GM18909 (cell line): ENCODE measurements around the gene RPS18.

Source experiments
- ATAC-seq: cut with Tn5 transposase; IDR thresholded peaks from one replicate; pipeline ENCODE4 v1.9.1; 2021; ENCODE audit warnings: mild to moderate bottlenecking; ENCODE audit not compliant: unreplicated experiment, poor library complexity

Gene RPS18

GRCh38 chr6:33313105-33313708 is 41.3 kb downstream of the RPS18 start:
- ATAC-seq = no peak

DNA sequence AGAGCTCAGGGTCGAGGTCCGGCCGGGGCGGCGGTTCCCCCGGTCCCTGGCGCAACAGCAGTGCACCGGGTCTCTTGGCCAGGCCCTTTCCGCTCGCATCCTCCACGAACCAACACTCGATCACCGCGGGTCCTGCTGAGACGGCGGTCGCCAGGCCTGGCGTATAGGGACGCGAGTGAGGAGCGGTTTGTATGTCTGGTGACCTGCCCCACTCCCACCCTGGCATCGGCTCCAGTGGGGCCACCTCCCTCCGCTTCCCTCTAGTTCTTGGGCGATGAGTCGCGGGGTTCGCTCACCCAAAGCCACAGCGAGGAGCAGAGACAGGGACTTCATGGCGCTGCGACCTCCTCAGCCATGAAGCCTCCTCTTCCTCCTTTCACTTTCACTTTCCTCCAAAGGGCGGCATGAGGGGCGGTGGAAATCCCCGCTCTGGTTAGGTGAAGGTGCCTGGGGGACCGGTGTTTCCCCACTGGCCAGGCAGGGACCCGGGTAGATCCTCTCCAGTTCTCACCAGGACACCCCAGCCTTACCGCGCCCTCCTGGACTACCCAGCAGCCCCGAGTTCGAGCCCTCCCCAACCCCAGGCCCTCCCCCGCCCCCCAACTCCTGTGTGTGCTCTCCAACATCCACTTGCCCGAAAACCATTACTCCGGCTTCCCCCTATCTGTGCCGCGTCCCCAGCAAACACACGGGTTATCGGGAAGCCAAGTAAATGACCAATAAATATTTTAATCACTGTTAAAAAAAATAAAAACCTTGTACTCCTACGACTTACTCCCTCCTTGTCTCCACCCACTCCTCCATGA is 42.0 kb downstream of the RPS18 start, which contains the start of gene TAPBP:
TSS of gene TAPBP (minus strand) at position 370 of the 806 bp plus-strand sequence. CDS start at position 333, 37 bp downstream.
- ATAC-seq = peak; percentile 41

GRCh38 chr6:33314515-33314942 is 42.7 kb downstream of the RPS18 start:
- ATAC-seq = no peak

DNA sequence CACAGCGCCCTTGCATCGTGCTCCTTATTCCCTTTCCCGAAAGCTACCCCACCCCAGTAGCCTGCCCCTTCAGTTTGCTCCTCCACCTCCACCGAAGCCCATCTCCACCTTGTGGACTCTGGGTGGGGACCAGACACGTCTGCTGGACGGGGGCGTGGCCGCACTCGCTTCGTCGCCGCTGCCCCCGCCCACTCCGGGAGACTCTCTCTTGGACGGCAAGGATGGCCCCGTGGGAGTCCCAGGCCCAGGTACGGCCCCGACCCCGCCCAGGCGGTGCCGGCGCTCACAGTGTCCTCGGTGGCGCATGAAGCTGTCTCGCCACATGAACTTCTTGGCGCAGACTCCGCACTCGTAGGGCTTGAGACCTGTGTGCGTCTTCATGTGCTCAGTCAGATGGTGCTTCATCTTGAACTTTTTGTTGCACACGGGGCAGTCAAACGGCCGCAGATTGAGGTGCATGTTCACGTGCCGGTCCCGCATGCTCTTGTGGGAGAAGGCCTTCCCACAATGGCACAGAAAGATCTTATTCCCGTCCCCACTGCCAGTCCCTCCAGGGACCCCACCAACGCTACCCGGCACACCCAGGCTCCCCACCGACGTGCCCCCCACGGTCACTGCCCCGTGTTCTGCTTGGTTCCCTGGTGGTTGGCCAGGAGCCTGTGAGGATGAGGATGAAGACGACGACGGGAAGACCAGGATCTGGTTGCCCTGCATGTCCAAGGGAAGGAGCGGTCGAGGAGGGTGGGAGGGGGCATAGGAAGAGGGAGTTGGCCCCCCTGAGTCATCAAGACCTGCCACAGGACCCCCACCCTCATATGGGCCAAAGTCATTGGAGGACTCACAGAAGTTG is 43.3 kb downstream of the RPS18 start:
- ATAC-seq = no peak

DNA sequence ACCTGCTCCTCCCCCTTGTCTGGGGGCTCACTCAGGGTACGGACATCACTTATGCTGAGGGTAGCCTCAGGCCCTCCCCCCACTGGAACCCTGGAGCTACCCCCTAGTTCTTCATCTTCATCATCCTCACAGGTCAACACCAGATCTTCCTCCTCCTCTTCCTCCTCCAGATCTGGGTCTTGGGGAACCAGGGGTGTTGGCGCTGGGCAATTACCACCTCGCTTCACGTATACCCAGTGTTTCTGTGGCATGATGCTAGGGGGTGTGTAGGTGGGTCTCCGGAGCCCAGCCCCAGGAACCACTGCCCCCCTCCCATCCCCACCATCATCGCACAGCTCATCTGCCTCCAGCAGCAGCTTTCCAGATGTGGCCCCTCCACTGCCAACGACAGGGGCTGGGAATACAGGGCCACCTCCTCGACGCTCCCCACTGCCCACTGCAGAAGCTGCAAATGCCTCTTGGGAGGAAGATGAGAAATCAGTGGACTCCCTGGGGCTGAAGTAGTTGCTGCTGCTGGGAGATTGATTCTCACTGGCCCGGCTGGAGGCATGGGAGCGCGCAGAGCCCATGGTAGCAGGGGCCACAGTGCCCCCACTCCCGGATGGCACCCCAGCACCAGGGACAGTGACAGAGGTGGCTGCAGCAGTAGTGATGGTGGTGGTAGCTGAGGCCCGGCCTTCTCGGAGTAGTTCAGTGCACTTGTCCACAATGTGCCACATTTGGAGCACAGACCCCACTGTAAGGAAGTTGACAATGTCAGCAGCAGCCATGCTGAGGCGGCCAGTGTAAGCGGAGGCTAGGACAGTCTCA is 44.1 kb downstream of the RPS18 start:
- no peak for ATAC-seq

GRCh38 chr6:33316603-33317418 is 44.9 kb downstream of the RPS18 start:
- no peak for ATAC-seq

DNA sequence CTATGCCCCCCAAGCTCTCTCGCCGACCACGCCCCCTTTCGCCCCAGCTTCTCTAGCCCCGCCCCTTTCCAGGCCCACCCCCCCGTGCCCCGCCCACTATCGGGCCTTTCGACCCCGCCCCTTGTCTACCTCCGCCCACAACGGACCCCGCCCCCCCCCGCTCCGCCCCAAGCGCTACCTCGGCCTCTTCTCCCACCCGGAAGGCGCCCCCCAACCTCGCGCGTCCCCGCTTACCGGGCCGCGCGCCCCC is 45.5 kb downstream of the RPS18 start:
- no peak for ATAC-seq

- peak; percentile 55 for ATAC-seq
Observed at GRCh38 chr6:33317669-33318425, 46.0 kb downstream of the RPS18 start, which contains the start of gene ZBTB22. Gene ZBTB22 (minus strand): TSS chr6:33317744. CDS start chr6:33316916, 828 bp downstream.

GRCh38 chr6:33318426-33319073 is 46.7 kb downstream of the RPS18 start:
- ATAC-seq = no peak

DNA sequence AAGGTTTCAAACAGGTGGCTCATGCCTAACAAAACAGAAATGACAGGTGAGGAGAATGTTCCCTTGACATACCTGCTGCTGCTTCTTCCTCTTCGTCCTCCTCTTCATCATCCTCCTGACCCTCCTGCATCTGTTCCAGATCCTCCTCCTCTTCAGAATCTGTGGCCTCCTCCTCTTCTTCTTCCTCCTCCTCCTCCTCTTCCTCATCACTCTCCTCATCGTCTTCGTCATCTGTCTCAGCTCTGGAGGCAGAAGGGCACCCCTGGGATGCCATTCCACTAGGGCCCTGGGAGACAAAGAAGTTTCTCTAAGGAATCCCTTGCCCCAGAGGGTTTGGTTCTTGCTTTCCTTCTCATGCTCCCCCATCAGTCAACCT is 48.1 kb downstream of the RPS18 start:
- no peak for ATAC-seq

DNA sequence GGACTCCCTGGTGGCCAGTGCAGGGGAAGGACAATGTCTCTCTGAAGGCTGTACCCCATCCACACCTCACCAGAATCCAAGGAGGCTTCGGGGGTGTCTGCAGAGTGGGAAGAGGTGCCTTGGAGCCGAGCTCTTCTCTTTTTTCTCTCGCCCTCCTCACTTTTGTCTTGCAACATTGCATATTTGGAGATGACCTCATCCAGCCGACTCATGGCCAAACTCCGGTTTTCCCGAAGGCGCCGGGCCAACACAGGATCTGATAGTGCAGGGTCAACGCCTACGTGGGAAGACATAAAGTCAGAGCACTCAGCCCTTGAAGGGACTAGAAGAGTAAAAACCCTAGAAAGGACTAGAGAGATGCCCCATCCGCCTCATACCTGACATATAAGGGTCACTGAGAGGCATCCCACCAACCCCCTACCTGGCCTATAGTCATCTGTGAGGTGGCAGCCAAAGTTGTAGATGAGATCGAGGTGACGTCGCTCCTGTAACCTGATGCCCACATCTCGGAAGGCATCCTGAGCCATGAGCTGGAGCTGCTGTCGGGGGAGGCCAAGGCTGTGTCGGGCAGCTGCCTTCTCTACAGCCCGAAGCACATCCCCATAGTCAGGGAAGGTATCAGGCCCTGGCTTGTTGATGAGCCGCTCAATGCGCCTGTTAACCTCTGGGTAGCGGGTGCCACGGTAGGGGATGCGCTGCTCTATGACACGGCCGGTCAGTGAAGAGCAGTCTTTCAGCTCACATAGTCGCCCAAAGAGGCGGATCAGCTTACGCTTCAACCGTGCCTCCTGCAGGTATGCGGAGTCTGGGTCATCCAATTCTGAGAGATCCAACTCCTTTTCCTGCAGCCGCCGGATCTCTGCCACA is 48.7 kb downstream of the RPS18 start:
- no peak for ATAC-seq

GRCh38 chr6:33321227-33321626 is 49.4 kb downstream of the RPS18 start:
- ATAC-seq = no peak

GRCh38 chr6:33323623-33323948 is 51.7 kb downstream of the RPS18 start:
- peak; percentile 6 for ATAC-seq

DNA sequence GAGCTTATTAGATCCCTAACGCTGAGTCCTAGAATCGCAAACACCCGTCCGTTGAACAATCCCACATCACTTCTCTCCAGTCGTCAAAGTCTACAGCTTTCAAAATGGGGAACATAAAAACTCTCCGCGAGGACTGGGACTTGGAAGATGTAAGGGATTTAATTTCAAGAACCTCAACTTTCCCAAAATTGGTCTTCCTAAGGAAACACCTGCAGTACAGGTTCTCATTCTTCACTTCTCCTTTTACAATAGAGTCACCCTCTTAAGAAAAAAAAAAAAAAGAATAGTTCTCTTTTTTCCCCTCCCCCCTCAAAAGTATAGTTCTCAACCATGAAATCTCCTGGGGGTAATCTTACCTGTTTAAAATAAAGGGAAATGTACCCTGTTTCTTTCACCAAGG is 52.2 kb downstream of the RPS18 start:
- ATAC-seq = no peak
